ENCODE results near the gene FAM174B.

DNA sequence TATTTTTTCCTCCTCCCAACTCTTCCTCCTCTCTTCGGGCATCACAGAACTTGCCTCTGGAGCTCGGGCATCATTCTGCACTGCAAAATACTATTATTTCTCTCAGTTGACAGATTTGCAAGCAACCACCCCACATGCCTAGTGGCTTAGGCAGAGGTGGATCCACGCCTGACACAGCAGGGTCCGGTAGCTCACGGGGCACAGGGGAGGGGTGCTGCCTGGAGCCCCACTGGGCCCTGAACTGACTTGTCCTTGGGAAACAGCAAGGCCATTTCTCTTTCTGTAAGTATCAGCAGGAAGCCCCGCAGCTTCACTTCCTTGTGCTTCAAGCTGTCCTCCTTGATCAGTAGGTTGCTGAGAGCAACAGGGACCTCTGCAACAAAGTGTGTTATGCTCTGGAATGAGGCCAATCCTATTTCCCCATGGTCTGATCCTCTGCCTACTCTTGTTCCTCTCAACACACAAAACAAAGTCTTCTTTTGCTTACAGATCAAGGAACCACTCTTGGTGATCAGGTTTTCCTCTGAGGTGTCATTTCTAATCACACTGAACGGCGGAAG, 69.1 kb downstream of the FAM174B start:
- TF ChIP-seq CTCF (IDR thresholded peaks at IDR 0.05) = no peak
- no peak for TF ChIP-seq POLR2AphosphoS5 (IDR thresholded peaks at IDR 0.05)
- no peak for TF ChIP-seq POLR2A (IDR thresholded peaks at IDR 0.05)
